Upper lobe of left lung (tissue), 4 donors: ENCODE data around the gene TMEM273.

Experiments
- EP300 ChIP-seq, 4 donors: sonication (generic); formaldehyde crosslinking; IDR thresholded peaks; one replicate each; pipeline ENCODE4 v1.5.1; 2017; ENCODE audit warnings: antibody characterized with exemption in 4 of 4, control low read depth in 2 of 4
- POLR2A ChIP-seq, 4 donors: fragments of 450-650 bp; IDR thresholded peaks; one replicate each; pipeline ENCODE4 v1.5.1; 2016 to 2017; ENCODE audit warnings: antibody characterized with exemption in 4 of 4, mild to moderate bottlenecking in 2 of 4
- POLR2AphosphoS5 ChIP-seq, 2 donors: sonication (generic); formaldehyde crosslinking; IDR thresholded peaks; one replicate each; pipeline ENCODE4 v1.5.1; 2017; ENCODE audit warnings: antibody characterized with exemption in 2 of 2
- TF ChIP-seq, protein P1 (sequence below), 6 experiments: fragments of 450-650 bp in 4 of 6; fragments of 200-600 bp in 2 of 6; sonication (generic) in 2 of 6; IDR thresholded peaks; one replicate each; pipeline ENCODE4 v1.5.1; 2016 to 2019; ENCODE audit warnings: antibody characterized with exemption in 6 of 6

DNA sequence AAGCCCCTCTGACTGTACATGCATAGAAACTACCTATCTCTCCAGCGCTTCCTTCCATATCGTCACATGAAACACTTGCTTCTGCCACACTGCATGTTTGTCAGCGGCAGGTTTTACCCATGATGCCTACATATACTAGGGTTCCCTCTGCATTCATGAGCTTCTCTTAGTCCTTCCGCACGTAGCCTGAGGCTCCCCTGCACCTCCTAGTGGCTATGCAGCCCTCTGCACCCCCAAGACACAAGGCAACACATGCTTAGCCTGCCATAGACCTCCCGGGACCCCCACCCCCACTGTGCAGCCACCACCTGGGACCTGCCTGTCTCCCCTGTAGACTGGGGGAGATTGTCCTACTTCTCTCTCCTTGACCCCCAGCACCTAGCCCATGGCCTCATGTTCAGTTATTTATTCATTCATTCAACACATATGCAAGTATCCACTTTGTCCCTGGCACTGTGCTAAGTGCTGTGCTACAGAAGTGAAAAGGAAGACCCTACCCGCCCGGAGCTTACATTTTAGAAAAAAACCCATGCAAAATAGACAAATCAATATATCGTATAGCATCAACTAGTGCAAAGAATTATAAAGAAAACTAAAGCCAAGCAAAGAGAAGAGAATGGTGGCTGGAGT is 23.5 kb downstream of the TMEM273 start:
- TF ChIP-seq, protein P1, sequence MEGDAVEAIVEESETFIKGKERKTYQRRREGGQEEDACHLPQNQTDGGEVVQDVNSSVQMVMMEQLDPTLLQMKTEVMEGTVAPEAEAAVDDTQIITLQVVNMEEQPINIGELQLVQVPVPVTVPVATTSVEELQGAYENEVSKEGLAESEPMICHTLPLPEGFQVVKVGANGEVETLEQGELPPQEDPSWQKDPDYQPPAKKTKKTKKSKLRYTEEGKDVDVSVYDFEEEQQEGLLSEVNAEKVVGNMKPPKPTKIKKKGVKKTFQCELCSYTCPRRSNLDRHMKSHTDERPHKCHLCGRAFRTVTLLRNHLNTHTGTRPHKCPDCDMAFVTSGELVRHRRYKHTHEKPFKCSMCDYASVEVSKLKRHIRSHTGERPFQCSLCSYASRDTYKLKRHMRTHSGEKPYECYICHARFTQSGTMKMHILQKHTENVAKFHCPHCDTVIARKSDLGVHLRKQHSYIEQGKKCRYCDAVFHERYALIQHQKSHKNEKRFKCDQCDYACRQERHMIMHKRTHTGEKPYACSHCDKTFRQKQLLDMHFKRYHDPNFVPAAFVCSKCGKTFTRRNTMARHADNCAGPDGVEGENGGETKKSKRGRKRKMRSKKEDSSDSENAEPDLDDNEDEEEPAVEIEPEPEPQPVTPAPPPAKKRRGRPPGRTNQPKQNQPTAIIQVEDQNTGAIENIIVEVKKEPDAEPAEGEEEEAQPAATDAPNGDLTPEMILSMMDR (IDR thresholded peaks at IDR 0.05): peak; percentile 50 to 75 (median 57)
- TF ChIP-seq POLR2AphosphoS5 (IDR thresholded peaks at IDR 0.05) (no peak), EP300 (IDR thresholded peaks at IDR 0.05) (no peak), POLR2A (IDR thresholded peaks at IDR 0.05) (no peak)
